GM21576 (cell line): ENCODE measurements around the gene B3GALNT1.

ENCODE experiments used
- ATAC-seq: cut with Tn5 transposase; IDR thresholded peaks from one replicate; pipeline ENCODE4 v1.9.1; 2021; ENCODE audit warnings: mild to moderate bottlenecking, moderate library complexity; ENCODE audit not compliant: unreplicated experiment

B3GALNT1 gene

DNA sequence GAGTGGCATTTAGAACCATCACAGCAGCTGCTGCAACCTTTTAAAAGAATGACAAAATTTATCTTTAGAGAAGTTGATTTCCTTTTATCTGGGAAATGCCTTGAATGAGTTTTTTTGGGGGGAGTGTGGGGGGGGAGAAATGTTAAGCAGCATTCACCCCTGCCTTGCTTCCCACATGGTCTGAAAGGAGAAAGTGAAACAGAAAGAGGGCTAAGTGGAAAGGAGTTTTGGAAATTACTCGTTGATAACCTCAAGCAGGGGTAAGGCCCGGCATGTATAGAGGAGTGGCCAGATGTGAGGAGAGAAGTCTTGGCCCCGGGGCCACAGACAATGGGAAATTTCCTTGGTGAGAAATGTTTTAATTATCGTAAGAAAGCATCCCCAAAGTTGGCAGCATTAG is 23.5 kb downstream of the B3GALNT1 start:
- peak; percentile 83 for ATAC-seq

DNA sequence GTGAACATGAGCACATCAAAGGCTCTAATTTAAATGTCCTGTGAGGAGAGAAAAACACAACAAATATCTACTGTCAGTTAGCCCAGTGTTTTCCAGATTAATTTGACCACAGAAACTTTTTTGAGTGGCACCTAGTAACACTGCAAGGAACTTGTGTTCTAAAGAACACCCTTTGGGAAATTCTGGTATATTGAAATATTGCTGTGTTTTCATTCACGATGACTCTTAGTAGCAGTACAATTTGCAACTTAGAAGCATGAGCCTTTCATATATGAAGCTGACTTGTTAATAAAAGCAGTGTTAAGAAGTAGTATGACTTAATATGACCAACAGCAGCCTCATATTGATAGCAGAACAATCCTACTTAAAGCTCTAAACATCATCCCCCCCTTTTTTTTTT is 32.0 kb downstream of the B3GALNT1 start:
- no peak for ATAC-seq

DNA sequence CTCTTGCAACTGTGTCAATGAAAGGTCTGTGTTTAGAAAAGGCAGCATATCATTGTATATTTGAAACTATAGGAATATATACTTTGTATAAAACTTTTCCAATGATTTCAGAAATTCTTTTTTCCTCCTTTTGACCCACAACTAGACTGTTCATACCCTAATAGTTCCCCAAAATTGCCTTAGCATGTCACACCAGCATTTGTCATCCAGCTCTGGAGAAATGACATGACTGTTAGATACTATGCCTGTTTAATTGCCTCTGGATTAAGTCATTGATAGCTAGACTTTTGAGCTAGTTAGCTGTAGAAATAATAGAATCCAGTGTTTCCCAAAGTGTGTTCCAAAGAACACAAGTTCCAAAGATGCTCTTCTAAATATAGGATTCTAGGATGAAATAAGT is 32.4 kb downstream of the B3GALNT1 start:
- ATAC-seq, result no peak

DNA sequence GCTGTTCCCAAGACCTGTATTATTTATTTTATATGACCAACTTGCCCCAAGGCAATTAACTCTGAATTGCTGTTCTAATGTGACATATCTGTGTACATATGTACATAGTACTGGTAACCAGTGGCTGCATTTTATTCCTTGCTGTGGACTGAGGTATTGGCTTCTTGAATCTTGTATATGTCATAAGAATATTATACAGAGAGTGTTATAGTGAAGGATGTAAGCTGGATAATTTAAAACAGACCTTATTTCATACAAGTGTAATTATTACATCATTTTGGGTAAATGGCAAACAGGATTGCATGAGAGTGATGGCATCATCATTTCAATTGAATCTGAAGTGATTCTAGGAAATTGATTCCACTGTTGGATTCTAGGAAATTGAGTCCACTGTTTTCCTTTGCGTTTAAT is 32.9 kb downstream of the B3GALNT1 start:
- ATAC-seq, result no peak

DNA sequence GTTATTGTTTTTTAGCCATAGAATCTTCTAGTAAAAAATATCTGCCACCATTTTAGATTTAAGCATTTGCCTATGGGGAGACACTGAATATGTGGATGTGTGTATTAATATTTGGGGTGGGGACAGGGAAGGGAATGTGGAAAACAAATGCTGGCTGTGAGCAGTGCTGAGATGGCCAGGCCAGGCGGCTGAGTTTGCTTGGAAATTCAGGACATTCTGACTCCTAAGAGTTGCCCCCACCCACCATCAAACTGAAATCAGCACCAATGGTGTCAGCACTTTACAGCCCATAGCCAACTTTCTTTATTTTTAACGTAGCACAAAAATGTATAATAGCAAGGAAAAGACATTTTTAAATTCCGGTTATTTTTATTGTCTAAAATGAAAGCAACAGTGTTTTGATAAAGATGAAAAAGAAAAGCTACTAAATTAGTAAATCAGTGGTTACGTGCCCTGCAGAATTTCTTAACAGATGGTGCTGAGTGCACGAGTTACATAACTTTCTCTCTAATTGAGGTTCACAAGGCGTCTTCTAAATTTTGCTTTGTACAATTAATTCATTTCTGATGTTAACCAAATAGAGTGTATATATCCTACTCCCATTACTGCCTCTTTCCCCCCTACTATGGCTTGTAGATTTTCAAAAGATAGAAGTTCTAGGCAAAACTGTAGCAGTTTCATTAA is 34.0 kb downstream of the B3GALNT1 start:
- ATAC-seq, result no peak

DNA sequence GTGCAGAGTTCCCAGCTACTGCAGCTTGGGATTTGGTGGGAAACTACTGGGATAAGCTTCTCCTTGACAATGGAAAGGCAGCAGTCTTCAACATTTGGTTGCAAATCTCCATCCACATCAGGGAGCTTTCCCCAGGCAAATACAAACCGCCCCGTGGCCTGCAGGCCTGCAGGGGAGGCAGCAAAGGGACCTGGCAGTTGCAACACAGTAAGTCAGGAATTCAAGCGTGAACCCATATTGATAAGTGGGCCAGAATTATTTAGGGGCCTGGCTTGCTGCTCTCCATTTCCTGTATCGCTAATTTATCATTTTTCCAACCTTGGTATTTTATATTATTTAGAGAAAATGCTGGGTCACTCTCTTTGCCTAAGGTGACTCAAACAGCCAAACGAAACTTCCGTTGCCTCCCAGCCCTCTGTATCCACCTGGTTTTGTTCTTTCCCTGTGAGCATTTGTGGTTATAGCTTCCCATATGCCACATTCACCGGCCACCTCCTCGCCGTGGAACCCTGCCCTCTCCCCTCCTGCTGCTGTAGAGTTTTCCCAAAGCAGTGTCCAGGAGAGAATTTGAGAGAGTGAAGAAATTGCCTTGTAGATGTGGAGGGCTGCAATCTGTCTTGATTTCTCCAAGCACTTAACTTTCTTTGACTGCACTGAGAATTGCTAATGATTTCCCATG is 34.8 kb downstream of the B3GALNT1 start:
- ATAC-seq, result no peak

DNA sequence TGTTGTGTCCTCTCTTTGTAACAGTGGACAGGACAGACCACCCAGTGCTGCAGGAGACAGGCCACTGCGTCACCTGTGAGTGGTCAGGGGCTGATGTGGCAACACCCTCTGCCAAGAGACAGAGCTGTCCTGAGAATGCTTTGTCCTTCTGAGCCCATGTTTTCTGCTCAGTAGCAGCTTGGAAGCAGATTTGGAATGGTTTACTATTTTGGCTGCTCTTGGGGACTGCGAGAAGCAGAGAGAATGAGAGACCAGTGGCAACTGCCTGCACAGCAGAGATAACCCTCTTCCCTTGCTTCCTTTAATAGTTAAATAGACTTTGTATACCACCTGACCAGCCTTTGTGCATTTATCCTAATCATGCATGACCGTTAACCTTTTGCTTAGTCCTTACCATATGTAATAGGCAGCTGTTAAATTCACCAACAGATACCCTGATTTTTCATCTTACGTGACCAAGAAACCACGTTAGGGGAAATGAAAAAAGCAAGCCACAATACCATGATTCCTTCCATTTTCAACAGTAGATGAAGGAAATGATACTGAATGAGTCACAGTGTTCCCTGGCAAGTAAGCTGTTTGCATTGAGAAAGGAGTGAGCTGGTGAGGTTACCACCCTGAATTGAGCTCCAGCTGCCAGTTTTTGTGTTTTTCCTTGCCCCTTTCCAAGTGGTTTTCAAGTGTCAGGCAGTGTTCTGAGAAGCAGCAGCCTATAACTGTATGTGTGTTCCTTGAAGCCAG is 35.5 kb downstream of the B3GALNT1 start:
- ATAC-seq, result peak; percentile 97

DNA sequence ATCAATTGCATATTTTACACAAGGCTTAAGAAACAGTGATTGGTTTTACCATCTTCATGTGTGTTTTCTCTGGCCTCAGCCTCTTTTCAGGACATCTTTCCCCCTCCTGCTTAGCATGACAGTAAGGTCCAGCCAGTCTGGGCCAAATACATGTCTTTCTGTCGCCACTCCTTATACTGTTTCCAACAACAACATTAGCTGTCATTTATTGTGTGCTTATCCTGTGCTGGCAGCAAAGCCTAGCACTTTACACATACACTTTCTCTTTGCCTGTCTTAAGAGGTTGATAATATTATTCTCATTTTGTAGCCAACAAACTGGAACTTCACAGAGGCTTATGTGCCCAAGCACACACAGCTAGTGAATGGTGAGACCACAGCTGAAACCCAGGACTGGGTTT is 37.8 kb downstream of the B3GALNT1 start:
- peak; percentile 20 for ATAC-seq

DNA sequence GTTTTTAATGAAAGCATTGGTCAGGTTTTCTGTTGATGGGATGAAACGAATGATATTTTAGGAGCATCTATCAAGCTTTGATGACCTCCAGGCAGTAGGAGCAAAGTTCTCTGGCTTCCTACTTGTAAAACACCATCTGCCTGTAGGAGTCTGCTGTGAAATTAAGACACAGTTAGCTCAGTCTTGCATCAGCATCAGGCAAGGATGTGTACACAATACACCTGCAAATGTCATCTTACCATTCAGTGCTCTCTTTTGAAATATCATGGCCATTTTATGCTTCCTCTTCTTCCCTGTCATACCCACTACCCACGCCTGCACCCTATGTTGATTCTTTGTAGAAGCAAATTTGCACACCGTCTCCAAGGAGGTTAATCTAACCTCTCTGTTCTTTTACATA is 38.2 kb downstream of the B3GALNT1 start:
- no peak for ATAC-seq

DNA sequence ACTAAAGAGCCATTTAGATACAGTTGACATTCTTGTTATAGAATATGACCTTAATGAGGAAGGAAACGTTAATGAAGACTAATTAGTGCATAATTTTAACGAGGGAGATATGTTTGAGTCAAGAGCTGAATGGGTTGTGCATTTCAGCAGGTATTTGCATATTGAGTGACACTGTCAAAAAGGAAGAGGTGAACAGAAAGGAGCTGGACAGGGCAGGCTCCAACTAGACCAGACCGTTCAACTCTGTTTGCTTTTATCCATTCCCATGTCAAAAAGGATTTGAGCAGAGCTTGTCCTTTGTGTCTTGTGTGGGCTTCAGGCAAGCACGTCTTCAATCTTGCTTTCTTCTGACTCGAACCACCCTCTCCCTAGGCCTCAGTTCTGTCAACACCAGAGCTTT is 40.7 kb downstream of the B3GALNT1 start:
- no peak for ATAC-seq

DNA sequence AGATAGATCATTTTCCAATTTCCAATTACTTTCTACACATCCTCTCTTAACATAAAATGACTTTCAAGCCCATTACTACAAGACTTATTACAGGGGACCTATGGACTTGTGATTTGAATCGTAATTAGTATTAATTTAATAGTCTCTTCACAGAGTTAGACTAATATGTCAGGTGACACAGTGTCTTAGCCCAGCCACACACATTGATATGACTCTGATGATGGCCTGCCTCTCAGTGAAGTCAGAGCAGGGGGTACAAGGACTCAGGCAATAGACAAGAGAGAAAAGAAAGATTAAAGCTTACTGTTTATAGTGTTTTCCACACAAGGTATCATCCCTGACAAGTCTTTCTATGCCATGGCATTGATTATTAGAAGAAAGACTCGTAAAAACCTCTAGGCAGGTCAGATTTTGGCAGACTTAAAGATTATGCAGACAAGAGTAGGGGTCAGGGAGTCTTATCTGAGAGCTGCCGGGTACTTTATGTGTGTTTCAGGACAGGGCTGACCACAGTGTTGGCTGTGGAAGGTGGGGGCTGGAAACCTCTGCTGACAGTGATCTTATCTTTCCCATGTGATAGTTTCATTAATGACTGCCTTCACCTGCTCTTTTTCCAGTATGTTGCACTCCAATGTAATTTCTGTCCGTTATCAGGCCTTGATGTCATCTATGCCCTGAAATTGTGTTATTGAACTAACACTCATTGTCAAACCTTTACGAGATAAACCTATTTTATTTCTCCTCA is 50.1 kb downstream of the B3GALNT1 start:
- no peak for ATAC-seq

DNA sequence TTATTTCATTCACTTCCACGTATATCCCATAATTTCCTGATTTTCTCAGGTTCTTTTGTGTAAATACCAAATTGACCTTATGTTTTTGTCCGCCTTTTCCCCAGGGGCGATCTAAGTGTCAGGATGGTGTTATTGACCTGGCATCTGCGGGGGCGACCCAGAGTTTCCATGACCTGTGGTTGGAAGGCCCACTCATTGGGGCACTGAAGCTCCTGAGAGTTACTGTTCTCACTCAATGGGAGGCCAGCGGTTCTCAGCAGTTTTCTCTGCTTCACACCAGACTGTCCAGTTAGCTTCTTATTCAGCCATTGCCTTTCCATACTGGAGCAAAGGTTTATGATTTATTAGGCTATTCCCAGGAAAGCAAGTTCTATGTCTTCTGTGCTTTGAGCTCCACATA is 53.3 kb downstream of the B3GALNT1 start:
- ATAC-seq, result no peak

DNA sequence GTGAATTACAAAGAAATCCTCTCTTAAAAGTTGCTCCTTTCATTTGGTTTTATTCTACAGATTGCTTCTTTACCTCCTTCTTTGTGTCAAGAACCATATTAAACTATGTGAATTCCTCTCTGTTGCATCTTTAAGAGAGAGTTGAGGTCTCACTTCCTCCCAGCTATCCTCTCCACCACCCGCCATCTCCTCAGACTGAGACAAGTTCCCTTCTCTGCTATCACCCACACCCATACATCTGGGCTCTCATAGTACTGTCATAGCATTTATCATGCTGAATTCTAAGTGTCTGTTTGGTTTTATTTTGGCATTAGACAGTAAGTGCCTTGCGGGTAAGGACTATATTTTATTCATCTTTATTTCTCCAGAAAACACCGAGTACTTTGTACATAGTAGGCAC is 54.2 kb downstream of the B3GALNT1 start:
- ATAC-seq, result peak; percentile 86

DNA sequence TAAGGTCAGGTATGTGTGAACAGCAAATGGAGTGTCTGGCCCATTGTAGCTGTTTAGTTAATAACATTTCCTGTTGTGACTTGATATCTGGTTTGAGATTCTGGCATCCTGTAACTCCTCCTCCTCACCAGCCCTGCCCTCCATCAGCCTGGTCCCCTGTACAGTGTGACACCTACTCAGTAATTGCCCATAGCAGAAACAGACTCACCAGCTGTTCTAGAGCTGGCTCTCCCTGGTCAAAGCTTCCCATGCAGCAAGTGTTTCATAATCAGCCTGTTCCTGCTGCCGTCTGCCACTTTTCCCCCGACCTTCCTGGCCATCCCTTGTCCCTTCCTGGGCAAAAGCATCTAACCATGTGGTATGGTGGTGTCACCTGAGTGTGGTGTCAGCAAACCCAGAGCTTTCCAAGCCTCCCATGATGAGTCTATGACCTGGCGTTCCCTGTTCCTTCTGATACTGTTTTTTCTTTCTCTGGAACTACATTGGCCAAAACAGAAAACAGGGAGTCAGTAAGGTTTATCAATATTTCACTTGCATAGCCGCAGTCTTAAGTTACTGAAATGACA is 55.4 kb downstream of the B3GALNT1 start:
- ATAC-seq, result no peak

DNA sequence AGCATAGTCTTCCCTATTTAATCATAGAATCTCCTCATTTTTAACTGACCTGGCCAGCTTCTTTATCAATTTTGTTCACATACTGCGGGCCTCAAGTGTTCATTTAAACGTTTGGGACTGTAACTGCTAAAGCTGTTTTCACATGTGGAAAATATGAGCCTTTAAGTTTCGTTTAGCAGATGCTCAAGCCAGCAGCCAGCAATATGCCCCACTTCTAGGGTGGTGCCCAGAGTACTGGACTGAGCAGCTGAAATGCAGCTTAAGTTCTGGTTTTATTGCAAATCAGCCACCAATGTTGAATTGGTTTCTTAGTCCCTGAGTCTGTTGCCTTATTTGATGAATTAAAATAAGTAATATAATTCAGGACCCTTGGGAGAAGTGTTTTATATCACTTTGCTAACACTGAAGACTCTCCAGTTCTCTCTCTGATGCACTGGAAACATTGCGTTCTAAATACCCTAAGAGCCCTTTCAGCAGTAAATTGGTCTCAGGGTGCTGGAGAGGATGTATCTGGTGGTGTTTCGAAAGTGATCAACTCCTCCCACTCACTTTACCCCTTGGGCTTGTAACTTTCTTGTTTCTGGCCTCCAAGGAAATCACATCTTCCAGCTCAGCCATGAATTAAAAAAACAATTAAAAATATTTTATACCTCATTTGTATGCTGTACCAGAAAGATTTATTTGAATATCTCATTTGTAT is 61.7 kb downstream of the B3GALNT1 start:
- peak; percentile 95 for ATAC-seq

DNA sequence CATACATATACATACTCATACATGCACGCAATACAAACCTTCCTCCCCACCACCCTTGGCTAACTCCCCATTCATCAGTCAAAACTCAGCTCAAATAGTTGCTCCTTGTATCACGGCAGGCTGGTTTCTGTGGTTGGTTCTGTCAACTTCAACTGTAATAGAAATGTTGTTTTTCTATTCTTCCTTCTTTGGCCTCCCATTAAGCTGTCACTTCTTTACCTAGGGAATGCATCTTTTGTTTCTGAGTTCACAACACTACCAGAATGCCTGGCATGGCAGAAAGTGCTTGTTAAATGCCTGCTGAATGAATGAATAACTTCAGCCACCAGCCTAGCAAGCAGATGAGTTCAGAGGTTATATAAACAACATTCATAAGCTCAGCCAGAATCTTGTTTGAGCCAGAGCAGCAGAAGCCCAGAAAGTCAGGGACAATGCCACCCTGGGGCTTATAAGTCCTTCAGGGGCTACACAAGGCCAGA is 63.1 kb downstream of the B3GALNT1 start:
- ATAC-seq, result peak; percentile 49

DNA sequence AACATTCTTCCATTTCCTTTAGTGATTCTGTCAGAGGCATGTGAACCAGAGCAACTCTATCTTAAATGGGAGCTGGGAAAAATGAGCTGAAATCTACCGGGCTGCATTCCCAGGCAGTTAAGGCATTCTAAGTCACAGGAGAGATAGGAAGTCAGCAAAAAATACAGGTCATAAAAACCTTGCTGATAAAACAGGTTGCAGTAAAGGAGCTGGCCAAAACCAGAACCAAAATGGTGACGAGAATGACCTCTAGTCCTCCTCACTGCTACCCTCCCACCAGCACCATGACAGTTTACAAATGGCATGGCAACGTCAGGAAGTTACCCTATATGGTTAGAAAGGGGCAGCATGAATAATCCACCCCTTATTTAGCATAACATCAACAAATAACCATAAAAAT is 66.4 kb downstream of the B3GALNT1 start:
- ATAC-seq, result no peak

DNA sequence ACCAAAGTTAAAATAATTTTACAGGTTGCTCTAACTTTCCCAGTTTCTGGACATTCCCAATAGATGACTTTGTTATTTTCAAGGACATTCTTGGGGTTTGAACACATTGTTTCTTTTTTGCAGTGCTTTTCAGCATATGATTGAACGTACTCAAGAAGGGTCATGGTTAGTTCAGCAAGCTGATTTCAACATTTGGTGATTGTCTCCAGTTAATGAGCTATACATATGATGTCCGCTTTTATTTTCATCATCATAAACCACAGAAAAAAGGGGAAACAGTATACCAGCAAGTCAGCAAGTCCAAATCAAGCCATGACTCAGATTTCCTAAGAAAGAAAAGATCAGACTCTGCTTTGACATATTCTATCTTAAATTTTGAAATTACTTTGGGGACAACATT is 69.4 kb downstream of the B3GALNT1 start:
- no peak for ATAC-seq

DNA sequence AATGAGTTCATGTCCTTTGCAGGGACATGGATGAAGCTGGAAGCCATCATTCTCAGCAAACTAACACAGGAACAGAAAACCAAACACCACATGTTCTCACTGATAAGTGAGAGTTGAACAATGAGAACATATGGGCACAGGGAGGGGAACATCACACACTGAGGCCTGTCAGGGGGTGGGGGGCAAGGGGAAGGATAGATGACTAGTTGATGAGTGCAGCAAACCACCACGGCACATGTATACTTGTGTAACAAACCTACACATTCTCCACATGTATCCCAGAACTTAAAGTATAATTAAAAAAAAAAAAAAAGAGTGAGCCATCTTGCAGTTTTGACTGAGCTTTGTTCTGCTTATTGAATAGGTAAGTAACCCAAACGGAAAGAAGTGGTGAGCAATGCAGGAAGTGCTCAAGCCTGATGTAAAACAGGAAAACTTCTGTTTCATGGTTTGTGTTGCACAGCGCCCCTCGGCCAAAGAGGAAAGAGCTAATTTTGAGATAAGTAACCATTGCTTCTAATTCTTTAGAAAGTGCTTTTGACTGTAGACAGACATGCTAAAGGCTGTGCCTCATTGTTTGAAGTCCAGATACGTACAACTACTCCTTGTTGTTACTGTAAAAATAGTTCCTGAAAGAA is 70.1 kb downstream of the B3GALNT1 start:
- peak; percentile 92 for ATAC-seq
